ENCODE data around the gene LRIG1.
A peak's percentile ranks its signal among the peaks of the same experiment; 100 is the strongest.

Gene LRIG1

GRCh38 chr3:66400411-66401156 is 100.2 kb downstream of the LRIG1 start:
- no peak for DNase-seq

GRCh38 chr3:66399529-66400232 is 101.1 kb downstream of the LRIG1 start:
- no peak for DNase-seq

GRCh38 chr3:66398228-66399025 is 102.4 kb downstream of the LRIG1 start:
- no peak for DNase-seq

GRCh38 chr3:66397745-66398144 is 103.1 kb downstream of the LRIG1 start:
- no peak for DNase-seq

GRCh38 chr3:66396888-66397287 is 103.9 kb downstream of the LRIG1 start:
- no peak for DNase-seq

GRCh38 chr3:66396161-66396760 is 104.6 kb downstream of the LRIG1 start:
- no peak for DNase-seq

- DNase-seq: no peak
Measured at GRCh38 chr3:66395635-66396034, 105.2 kb downstream of the LRIG1 start.

GRCh38 chr3:66394753-66395249 is 106.0 kb downstream of the LRIG1 start:
- DNase-seq: no peak

GRCh38 chr3:66394019-66394752 is 106.6 kb downstream of the LRIG1 start:
- DNase-seq: peak; percentile 3

- no peak for DNase-seq
Measured at GRCh38 chr3:66393333-66394005, 107.4 kb downstream of the LRIG1 start.

- DNase-seq: no peak
Measured at GRCh38 chr3:66392966-66393332, 107.9 kb downstream of the LRIG1 start.

- DNase-seq: no peak
Measured at GRCh38 chr3:66392512-66392911, 108.3 kb downstream of the LRIG1 start.

- no peak for DNase-seq
Measured at GRCh38 chr3:66390013-66390412, 110.8 kb downstream of the LRIG1 start.

GRCh38 chr3:66386925-66387650 is 113.7 kb downstream of the LRIG1 start:
- DNase-seq: no peak

GRCh38 chr3:66386011-66386924 is 114.6 kb downstream of the LRIG1 start:
- DNase-seq: no peak

- no peak for DNase-seq
Measured at GRCh38 chr3:66385066-66385465, 115.8 kb downstream of the LRIG1 start.

GRCh38 chr3:66383998-66384745 is 116.7 kb downstream of the LRIG1 start:
- no peak for DNase-seq

- no peak for DNase-seq
Measured at GRCh38 chr3:66383023-66383422, 117.8 kb downstream of the LRIG1 start.

GRCh38 chr3:66382142-66382541 is 118.7 kb downstream of the LRIG1 start:
- DNase-seq: no peak

All from effector CD8-positive, alpha-beta T cell (primary cell).